GM23338 (cell line): ENCODE results near the gene SREBF2.

Experiments
- CREB1 ChIP-seq: fragments of 250-450 bp; sonication (Bioruptor Pico); IDR thresholded peaks from 2 replicates; pipeline ENCODE4 v1.5.0; 2020; ENCODE audit warnings: low read depth, mild to moderate bottlenecking, moderate library complexity
- EZH2 ChIP-seq: fragments of 200-600 bp; sonication (generic); IDR thresholded peaks from one replicate; pipeline ENCODE4 v1.8.0; 2017; ENCODE audit warnings: antibody characterized with exemption, mild to moderate bottlenecking, low read depth; ENCODE audit not compliant: unreplicated experiment
- EZH2phosphoT487 ChIP-seq: fragments of 200-600 bp; sonication (generic); IDR thresholded peaks from one replicate; pipeline ENCODE4 v1.8.1; 2018; ENCODE audit warnings: antibody characterized with exemption; ENCODE audit not compliant: unreplicated experiment
- JUNB ChIP-seq: IDR thresholded peaks from one replicate; pipeline ENCODE4 v1.6.1; 2016; ENCODE audit warnings: antibody characterized with exemption; ENCODE audit not compliant: unreplicated experiment
- POLR2AphosphoS5 ChIP-seq: IDR thresholded peaks from 2 replicates; pipeline ENCODE4 v1.6.1; 2016; ENCODE audit warnings: antibody characterized with exemption, low read depth
- STAT1 ChIP-seq: IDR thresholded peaks from one replicate; pipeline ENCODE4 v1.6.1; 2016; ENCODE audit warnings: antibody characterized with exemption; ENCODE audit not compliant: unreplicated experiment
- ZNF114 ChIP-seq: fragments of 250-450 bp; sonication (Bioruptor Pico); IDR thresholded peaks from 2 replicates; pipeline ENCODE4 v1.5.0; 2020; ENCODE audit warnings: mild to moderate bottlenecking, moderate library complexity
- ZNF331 ChIP-seq: fragments of 250-450 bp; sonication (Bioruptor Pico); IDR thresholded peaks from 2 replicates; pipeline ENCODE4 v1.5.0; 2020; ENCODE audit warnings: low read depth, mild to moderate bottlenecking, moderate library complexity
- TF ChIP-seq, protein P1 (sequence below), 2 experiments: fragments of 200-600 bp in 1 of 2; sonication (generic) in 1 of 2; conservative IDR thresholded peaks; 2 replicates each; pipeline versions ENCODE4 v1.5.1 to v1.6.1; 2016 to 2017; ENCODE audit warnings: antibody characterized with exemption in 2 of 2, low read depth in 2 of 2, mild to moderate bottlenecking in 2 of 2, moderate library complexity in 1 of 2
- TF ChIP-seq, protein P2 (sequence below): IDR thresholded peaks from 2 replicates; pipeline ENCODE4 v1.6.1; 2016; ENCODE audit warnings: antibody characterized with exemption
- TF ChIP-seq, protein P3 (sequence below): IDR thresholded peaks from one replicate; pipeline ENCODE4 v1.6.1; 2018; ENCODE audit warnings: antibody characterized with exemption; ENCODE audit not compliant: unreplicated experiment
- TF ChIP-seq, protein P4 (sequence below): fragments of 250-450 bp; sonication (Bioruptor Pico); IDR thresholded peaks from 2 replicates; pipeline ENCODE4 v1.5.0; 2020; ENCODE audit warnings: mild to moderate bottlenecking, moderate library complexity

DNA sequence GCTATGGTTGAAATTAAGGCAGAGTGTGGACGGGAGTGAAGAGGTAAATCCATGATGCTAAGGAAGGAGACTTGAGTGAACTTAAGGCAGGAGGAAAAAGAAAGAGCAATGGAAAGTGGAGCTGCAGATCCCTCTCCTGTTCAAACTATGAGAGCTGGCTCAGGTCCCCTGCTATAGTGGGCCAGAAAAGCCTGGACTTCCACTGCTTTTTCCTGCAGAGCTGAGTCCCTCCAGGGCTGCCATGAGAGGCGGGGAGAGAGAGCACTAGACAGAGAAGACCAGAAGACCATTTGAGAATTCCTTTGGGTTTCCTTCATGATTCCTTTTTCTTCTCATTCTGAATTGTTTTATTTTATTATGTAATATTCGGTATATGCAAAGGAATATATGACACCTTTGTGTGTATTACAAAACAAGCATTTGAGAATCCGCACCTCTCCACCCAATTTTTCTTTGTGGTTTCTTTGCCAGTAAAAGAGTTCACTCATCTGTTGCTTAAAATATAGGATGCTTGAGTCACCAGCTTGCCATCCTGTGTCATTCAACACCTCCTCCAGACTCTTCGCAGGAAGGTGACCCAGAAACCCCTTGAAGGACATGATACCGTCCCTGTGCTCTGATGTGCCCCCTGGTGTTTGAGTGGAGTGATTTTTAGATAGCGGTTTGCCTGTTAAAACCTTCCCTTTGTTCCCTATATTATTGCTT is 24.4 kb downstream of the SREBF2 start:
- TF ChIP-seq, protein P1, sequence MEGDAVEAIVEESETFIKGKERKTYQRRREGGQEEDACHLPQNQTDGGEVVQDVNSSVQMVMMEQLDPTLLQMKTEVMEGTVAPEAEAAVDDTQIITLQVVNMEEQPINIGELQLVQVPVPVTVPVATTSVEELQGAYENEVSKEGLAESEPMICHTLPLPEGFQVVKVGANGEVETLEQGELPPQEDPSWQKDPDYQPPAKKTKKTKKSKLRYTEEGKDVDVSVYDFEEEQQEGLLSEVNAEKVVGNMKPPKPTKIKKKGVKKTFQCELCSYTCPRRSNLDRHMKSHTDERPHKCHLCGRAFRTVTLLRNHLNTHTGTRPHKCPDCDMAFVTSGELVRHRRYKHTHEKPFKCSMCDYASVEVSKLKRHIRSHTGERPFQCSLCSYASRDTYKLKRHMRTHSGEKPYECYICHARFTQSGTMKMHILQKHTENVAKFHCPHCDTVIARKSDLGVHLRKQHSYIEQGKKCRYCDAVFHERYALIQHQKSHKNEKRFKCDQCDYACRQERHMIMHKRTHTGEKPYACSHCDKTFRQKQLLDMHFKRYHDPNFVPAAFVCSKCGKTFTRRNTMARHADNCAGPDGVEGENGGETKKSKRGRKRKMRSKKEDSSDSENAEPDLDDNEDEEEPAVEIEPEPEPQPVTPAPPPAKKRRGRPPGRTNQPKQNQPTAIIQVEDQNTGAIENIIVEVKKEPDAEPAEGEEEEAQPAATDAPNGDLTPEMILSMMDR (conservative IDR thresholded peaks at IDR 0.05; ENCODE audit: low read depth in 2 of 2), result peak; percentile 77 to 79
- TF ChIP-seq STAT1 (no peak), POLR2AphosphoS5 (no peak), JUNB (no peak), EZH2 (no peak), CREB1 (CRISPR knock-in tag) (no peak), EZH2phosphoT487 (no peak), ZNF114 (no peak), ZNF331 (CRISPR knock-in tag) (no peak)
- TF ChIP-seq, protein P2, sequence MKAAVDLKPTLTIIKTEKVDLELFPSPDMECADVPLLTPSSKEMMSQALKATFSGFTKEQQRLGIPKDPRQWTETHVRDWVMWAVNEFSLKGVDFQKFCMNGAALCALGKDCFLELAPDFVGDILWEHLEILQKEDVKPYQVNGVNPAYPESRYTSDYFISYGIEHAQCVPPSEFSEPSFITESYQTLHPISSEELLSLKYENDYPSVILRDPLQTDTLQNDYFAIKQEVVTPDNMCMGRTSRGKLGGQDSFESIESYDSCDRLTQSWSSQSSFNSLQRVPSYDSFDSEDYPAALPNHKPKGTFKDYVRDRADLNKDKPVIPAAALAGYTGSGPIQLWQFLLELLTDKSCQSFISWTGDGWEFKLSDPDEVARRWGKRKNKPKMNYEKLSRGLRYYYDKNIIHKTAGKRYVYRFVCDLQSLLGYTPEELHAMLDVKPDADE, result no peak
- TF ChIP-seq, protein P3, sequence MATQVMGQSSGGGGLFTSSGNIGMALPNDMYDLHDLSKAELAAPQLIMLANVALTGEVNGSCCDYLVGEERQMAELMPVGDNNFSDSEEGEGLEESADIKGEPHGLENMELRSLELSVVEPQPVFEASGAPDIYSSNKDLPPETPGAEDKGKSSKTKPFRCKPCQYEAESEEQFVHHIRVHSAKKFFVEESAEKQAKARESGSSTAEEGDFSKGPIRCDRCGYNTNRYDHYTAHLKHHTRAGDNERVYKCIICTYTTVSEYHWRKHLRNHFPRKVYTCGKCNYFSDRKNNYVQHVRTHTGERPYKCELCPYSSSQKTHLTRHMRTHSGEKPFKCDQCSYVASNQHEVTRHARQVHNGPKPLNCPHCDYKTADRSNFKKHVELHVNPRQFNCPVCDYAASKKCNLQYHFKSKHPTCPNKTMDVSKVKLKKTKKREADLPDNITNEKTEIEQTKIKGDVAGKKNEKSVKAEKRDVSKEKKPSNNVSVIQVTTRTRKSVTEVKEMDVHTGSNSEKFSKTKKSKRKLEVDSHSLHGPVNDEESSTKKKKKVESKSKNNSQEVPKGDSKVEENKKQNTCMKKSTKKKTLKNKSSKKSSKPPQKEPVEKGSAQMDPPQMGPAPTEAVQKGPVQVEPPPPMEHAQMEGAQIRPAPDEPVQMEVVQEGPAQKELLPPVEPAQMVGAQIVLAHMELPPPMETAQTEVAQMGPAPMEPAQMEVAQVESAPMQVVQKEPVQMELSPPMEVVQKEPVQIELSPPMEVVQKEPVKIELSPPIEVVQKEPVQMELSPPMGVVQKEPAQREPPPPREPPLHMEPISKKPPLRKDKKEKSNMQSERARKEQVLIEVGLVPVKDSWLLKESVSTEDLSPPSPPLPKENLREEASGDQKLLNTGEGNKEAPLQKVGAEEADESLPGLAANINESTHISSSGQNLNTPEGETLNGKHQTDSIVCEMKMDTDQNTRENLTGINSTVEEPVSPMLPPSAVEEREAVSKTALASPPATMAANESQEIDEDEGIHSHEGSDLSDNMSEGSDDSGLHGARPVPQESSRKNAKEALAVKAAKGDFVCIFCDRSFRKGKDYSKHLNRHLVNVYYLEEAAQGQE, result no peak
- TF ChIP-seq, protein P4, sequence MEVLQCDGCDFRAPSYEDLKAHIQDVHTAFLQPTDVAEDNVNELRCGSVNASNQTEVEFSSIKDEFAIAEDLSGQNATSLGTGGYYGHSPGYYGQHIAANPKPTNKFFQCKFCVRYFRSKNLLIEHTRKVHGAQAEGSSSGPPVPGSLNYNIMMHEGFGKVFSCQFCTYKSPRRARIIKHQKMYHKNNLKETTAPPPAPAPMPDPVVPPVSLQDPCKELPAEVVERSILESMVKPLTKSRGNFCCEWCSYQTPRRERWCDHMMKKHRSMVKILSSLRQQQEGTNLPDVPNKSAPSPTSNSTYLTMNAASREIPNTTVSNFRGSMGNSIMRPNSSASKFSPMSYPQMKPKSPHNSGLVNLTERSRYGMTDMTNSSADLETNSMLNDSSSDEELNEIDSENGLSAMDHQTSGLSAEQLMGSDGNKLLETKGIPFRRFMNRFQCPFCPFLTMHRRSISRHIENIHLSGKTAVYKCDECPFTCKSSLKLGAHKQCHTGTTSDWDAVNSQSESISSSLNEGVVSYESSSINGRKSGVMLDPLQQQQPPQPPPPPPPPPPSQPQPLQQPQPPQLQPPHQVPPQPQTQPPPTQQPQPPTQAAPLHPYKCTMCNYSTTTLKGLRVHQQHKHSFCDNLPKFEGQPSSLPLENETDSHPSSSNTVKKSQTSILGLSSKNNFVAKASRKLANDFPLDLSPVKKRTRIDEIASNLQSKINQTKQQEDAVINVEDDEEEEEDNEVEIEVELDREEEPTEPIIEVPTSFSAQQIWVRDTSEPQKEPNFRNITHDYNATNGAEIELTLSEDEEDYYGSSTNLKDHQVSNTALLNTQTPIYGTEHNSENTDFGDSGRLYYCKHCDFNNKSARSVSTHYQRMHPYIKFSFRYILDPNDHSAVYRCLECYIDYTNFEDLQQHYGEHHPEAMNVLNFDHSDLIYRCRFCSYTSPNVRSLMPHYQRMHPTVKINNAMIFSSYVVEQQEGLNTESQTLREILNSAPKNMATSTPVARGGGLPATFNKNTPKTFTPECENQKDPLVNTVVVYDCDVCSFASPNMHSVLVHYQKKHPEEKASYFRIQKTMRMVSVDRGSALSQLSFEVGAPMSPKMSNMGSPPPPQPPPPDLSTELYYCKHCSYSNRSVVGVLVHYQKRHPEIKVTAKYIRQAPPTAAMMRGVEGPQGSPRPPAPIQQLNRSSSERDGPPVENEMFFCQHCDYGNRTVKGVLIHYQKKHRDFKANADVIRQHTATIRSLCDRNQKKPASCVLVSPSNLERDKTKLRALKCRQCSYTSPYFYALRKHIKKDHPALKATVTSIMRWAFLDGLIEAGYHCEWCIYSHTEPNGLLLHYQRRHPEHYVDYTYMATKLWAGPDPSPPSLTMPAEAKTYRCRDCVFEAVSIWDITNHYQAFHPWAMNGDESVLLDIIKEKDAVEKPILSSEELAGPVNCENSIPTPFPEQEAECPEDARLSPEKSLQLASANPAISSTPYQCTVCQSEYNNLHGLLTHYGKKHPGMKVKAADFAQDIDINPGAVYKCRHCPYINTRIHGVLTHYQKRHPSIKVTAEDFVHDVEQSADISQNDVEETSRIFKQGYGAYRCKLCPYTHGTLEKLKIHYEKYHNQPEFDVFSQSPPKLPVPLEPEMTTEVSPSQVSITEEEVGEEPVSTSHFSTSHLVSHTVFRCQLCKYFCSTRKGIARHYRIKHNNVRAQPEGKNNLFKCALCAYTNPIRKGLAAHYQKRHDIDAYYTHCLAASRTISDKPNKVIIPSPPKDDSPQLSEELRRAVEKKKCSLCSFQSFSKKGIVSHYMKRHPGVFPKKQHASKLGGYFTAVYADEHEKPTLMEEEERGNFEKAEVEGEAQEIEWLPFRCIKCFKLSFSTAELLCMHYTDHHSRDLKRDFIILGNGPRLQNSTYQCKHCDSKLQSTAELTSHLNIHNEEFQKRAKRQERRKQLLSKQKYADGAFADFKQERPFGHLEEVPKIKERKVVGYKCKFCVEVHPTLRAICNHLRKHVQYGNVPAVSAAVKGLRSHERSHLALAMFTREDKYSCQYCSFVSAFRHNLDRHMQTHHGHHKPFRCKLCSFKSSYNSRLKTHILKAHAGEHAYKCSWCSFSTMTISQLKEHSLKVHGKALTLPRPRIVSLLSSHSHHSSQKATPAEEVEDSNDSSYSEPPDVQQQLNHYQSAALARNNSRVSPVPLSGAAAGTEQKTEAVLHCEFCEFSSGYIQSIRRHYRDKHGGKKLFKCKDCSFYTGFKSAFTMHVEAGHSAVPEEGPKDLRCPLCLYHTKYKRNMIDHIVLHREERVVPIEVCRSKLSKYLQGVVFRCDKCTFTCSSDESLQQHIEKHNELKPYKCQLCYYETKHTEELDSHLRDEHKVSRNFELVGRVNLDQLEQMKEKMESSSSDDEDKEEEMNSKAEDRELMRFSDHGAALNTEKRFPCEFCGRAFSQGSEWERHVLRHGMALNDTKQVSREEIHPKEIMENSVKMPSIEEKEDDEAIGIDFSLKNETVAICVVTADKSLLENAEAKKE (CRISPR knock-in tag), result peak; percentile 33; the same call in 1 of the 2 replicates
